SKM-1 (cell line): Measurements from ENCODE around the gene TEKTIP1.
"Not testable (repeated sequence)": the region's sequence is repeated elsewhere in the genome, so short reads cannot be mapped to it uniquely, and the experiment has no call there.

ENCODE experiments used
- DNase-seq: peaks from one replicate; lab custom pipeline; 2025; ENCODE audit not compliant: unreplicated experiment; lab: John Stamatoyannopoulos, UW

Gene TEKTIP1

DNA sequence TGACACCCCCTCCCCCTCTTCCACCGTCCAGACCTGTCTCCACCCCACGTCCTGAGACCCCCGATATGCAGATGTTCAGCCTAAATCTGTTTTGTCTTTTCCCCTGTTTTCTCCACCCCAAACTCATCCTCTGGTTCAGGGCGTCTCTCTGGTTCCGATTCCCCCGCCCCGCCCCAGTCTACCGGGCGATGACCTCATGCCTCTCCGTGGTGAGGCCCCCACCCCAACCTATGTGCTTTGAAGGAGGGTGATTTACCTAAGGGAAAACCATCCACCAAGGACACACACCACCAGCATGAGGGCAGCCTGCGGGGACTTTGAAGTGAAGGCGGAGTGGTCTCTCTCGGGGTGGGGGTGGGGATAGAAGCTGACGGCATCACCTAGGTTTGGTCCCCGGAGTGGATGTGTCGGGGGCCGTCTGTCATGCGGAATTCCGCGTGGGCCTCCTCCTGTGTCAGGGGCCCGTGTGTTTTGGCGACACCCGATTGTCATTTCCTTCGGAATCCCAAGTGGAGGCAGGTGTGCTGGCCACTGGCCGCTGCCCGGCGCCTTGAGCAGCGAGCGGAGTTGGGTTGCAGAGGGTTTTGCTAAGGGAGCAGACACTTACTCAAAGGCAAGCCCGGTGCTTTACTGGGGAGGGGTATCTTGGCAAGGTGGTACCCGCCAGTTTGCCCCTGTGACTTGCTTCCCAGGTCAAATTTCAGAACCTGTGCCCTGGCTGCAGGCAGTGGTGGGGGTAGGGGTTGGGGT is 31.4 kb upstream of the TEKTIP1 start:
- DNase-seq: no peak

DNA sequence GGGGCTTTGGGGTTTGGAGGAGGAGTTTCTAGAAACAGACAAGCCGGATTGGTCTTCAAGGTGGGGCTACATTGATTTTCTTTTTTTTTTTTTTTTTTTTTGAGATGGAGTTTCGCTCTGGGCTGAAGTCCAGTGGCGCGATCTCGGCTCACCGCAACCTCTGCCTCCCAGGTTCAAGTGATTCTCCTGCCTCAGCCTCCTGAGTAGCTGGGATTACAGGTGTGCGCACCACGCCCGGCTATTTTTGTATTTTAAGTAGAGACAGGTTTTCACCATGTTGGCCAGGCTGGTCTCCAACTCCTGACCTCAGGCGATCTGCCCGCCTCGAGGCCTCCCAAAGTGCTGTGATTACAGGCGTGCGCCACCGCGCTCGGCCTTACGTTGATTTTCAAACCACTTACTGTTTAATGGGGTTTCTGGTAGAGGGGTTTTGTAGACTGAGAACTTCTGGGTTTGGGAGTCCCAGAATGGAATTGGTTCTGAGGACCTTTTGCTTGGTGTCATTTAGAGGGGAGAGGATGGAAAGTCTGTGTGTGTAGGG is 30.8 kb upstream of the TEKTIP1 start:
- not testable (repeated sequence) for DNase-seq

DNA sequence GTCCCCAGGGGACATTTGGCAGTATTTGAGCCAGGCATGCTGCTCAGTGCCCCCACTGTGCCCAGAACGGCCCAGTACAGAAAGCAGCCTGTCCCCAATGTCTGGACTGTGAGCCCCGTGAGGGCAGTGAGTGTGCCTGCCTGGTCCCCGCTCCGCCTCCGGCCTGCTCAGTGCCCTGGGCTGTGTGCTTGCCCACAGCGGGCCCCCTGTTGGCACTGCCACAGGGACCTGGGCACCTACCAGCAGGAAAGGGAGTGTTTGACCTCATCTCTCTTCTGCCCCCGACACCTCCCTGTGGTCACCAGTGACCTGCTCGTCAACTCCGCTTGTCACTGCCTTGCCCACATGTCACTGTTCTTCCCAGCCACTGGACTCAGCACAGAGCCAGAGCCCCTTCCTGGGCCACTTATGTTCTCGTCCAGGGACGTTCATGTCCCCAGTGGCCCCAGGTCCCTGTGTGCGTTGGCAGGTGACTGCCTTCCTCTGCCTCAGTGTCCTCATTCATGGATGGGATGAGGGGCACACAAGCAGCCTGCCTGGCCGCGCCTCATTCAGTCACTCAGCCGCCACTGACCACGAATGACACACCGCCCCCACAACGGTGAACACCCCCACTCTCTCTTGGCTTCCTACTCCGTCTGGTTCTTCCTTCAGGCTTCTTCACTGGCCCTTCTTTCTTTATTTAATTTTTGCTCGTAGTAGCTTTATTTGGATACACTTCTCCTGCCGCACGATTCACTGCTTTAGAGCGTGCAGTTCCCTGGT is 30.0 kb upstream of the TEKTIP1 start:
- DNase-seq: no peak

DNA sequence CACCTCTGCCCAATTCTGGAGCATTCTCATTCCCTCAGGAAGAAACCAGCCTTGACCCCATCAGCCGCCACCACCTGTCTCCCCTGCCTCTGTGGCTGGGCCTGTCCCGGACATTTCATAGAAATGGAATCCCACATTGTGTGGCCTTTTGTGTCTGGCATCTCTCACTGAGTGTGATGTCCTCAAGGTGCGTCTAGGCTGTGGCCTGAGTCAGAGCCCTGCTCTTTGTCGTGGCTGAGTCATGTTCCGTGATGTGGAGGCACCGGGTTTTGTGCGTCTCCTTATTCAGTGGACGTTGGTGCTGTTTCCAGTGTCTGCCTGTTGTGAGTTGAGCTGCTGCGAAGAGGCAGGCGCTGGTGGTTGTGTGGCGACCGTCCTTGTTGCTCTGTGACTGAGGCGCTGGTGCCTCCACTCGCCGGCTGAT is 29.4 kb upstream of the TEKTIP1 start:
- DNase-seq: no peak

DNA sequence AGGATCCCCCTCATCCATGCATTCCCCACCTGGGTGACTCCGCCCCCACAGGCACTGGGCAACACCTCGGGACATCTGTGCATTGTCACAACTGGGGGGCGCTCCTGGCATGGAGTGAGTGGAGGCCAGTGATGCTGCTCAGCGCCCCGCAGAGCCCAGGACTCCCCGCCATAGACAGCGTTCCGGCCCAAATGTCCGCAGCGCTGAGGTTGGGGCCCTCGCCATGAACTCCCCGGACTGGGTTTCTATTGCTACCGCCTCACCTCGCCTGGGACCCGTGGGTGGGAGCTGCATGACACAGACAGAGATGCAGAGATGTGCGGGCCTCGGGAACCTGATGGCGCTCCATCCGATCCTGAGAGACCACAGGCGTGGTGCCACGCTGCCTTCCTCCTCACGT is 28.2 kb upstream of the TEKTIP1 start:
- DNase-seq: no peak

DNA sequence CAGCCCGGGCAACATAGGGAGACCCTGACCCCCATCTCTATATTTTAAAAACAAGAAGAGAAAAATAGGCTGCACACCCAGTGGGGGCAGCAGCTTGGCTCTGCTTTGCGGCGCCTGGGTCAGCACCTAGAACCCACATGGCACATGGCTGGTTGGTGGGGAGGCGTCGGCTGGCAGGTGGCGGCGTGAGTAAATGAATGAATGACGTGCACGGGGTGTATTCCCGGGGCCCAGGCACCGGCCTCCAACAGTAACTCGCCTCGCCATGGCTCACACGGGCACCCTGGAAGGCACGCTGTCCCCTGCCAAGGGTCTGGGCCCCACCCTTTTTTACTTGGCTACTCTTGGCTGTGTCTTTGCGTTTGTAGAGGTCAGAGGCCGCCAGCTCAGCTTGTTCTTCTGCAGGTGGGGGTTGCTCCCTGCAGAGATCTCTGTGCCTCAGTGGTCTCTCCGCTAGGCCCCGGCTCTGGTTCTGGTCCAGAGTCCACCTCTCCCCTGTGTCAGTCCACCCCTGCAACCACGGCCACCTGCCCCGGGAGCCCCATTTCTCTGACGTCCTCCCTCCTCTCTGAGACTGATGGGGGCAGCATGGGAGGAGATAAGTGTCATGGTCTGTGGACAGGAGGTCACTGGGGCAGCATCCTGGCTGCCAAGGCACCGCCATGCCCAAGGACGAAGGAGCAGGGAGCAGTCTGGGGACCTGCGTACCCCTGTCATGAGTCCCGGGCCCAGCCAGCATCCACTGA is 27.3 kb upstream of the TEKTIP1 start:
- no peak for DNase-seq

DNA sequence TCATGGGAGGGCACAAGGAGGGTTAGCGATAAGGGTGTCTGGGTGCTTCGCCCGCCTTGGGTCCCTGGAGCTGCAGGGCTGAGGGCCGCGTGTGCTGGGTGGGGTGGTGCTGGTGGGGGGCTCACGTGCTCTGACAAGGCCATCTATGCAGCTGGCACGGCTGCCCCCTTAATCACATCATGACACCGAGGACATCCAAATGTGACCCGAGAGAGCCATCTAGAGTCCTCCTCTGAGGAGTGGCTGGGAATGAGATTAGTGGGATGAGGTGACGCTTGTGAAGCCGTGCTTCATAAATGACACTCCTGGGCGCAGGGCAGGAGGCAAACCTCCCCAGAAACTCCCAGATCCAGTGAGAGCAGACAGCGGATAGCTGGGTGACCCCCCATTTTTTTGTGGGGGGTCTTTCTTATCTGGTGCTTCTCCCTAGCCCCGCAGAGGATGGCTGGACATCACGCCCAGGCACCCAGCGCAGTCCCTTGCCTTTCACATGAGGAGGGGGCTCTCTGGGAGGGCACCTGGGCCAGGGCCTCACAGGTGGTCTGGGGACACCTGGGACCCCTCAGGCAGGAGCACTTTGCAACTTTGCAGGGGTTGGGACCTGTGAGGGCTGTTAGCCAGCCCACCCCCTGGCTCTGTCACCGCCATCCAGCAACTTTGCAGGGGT is 26.3 kb upstream of the TEKTIP1 start:
- no peak for DNase-seq

DNA sequence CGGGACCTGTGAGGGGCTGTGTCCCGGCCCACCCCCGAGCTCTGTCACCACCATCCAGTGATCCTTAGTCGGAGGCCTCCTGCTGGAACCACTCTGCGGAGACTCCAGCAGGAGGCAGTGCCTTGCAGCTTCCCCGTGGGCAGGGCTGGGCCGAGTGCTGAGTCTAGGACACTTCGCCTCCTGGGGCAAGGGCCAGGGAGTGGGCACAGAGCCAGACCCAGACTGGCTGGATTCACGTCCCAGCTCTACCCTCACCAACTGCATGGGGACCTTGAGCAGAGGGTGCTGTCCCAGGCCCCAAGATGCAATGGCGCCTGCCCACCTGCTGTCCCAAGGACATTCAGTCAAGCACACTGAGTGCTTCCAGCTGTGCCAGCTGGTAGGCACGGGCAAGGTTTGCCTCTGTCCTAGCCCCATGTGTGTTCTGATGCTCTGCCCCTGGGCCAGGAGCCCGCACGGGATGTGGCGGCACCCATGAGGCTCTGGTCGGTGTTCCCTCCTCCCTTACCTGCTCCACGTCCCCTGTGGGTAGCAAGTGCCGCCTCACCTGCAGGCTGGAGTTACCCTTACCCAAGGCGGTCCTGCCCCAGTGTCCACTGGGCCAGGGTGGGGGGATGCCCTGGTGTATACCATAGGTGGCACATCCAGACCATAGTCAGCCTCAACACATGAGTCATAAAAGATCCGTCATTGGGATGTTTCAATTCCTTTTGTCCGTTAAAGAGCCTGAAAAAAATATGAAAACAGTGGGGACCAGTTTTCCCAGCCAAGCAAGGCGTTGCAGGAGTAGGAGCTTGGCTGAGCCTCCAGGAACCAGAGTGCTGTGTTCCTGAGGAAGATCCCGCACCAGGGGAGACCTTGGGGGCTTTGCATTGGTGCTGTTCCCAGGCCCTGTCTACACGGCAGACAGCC is 25.5 kb upstream of the TEKTIP1 start:
- DNase-seq: no peak

DNA sequence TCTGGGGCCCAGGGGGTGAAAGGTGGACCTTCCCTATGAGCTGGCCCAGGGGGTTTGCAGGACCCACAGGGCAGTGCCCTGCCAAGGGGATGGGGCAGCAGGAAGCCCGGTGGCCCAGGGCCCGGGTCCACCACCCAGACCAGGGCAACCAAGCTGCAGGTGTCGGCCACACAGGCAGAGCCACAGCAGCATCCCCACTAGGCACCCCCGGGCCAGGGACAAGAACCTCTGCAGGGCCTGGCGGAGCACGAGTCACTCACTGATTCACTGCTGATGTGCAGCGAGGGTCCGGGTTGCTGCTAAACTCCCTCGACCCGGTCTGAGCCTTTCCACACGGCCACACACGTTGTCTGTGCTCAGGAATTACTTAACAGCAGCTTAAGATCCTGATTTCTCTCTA is 24.0 kb upstream of the TEKTIP1 start:
- DNase-seq: no peak

DNA sequence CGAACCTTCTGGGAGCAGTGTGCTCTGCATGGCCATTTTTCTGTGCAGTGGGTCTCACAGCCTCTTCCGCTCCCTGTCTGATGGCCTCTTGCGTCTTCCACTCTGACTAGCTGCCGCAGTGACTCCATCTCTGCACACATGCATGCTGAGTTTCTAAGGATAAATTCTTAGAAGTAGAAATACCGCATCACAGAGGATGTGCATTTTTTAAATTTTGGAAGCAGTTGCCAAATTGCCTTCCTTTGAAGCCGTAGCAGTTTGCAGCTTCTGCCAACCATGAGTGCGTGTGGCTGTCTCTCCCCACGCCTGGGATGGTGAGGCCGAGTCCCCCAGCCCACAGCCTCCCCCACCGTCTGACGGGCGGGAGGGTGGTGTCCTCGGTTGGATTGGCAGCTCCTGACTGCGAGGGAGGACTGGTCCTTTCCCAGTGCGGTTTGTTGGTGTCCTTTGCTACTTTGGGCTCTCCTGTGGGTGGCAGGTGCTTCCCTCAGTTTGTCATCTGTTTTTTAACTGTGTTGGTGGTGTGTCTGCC is 23.0 kb upstream of the TEKTIP1 start:
- no peak for DNase-seq

DNA sequence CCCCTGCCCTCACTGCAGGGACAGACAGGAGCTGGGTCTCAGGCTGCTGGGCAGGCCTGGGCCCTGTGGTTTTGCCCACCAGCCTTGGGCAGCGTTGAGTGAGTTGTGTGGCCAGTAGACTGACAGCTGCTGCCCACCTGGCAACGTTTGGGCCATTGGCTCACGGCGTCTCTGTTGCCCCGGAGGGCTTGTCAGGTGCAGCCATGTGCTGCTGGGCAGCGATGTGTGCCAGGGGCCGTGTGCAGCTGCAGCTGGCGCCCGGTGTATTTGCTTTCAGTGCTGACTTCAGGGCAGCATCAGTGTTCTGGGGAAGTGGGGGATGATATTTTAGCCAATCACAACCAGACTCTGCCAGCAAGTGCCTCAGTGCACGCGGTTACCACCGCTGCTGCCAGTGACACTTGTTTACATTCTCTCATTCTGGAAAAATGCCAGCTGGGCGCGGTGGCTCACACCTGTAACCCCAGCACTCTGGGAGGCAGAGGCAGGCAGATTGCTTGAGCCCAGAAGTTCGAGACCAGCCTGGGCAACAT is 22.2 kb upstream of the TEKTIP1 start:
- DNase-seq: no peak

DNA sequence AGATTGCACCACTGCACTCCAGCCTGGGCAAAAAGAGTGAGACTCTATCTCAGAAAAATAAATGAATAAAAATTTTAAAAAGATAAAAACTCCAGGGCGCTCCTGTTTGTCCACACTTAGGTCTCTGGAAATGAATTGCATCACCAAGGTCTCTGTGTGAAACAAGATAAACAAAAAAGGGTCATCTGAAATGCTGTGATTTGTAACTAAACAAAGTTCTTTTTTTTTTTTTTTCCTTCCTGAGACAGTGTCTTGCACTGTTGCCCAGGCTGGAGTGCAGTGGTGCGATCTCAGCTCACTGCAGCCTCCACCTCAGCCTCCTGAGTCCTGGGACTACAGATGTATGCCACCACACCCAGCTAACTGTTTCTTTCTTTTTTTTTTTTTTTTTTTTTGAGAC is 21.3 kb upstream of the TEKTIP1 start:
- no peak for DNase-seq

DNA sequence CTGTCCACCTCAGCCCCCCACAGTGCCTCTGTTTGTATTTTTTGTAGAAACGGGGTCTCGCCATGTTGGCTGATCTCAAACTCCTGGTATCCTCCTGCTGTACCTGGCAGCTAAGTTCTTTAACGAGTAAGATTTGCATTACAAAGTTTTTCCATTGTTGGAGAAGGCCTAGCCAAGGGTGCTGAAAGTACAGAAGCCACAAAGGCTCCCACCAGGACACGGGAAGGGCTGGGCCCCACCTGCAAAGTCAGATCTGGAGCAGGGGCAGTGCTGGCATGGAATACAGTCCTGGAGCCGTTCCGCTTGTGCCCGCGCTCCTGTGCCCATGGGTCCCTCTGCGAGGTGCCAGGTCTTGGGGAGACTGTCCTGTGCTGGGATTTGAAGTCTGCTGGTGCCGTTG is 20.7 kb upstream of the TEKTIP1 start:
- DNase-seq: no peak

DNA sequence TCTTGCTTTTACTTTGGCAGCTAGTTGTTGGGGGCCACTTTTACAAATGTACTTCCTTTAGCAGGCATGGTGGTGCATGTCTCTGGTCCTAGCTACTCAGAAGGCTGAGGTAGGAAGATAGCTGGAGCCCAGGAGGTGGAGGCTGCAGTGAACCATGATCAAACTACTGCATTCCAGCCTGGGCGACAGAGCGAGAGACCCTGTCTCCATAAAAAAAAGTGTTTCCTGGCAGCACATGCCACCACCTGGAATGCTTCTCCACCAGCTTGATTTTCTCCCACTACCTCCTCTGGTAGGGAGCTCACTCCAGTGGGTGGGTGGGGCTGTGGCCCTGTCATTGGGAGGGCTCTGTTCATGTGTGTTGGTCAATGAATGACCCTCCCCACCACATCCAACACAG is 20.3 kb upstream of the TEKTIP1 start:
- no peak for DNase-seq

DNA sequence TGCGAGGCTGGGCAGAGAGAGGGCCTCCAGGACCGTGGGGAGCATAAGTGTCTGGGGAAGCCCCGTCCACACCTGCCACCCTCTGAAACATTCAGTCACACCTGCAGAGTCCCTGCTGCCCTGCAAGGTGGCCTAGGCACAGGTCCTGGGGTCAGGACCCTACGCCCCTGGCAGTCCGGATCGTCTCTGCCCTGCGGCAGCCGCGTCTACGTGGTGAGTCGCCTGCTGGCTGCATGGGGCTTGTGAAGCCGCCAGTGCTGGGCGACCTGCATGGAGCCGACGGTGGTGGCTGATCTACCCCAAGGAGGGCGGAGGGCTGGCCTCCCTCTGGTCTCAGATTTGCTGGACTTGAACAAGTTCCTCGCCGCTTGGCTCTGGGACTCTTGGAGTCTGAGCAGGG is 19.8 kb upstream of the TEKTIP1 start:
- DNase-seq: no peak

DNA sequence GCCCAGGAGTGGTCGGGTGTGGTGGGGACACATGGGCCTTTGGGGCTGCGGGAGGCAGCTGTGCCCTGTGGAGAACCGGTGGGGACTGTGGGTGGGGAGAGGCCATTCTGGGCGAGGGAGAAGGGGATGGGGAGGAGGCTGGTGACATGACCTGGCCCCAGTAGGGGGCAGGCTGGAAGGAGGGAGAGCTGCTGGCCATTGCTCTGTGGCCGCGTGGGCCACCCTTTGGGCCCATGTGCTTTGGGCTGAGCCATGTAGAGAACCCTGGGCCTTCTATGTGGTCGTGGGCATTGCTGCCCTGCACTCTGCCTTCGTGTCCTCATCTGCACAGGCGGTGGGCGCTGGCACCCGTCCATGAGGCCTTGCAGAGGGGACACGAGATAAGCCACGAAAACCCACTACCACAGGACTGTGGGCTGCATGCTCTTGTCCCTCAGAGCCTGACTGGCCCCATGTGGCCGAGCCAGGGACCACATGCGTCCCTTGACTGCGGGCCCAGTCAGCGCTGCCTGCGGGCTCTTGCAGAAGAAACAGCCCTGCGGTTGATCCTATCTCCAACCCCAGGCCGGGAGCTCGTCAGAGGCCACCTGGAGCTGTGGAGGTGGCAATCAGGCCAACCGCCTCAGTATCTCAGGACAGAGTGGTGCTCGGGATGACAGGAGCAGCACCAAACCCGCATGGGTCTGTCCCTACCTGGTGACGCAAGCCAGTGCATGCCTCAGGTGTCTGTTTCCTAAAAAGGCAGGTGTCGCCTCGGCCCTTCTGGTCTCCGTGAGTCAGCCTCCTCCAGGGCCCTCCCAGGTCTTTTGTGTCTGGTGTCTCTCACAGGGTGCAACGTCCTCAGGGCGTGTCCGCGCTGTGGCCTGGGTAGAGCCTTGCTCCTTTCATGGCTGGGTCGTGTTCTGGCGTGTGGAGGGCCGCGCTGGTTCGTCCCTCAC is 18.5 kb upstream of the TEKTIP1 start:
- no peak for DNase-seq

DNA sequence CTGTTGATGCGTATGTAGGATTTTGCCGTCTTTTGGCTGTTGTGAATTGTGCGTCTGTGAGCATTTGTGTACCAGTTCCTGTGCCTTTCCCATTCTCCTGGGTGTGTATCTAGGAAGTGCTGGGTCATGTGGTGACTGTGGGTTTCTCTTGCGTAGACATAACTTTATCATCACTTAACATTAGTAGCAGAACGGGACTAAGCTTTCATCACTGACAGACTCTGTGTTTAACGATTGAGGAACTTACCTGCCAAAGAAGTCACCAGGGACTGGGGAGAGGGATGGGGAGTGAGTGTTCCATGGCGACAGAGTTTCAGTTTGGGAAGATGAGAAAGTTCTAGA is 17.9 kb upstream of the TEKTIP1 start:
- no peak for DNase-seq
